Stimulated activated memory B cell treated with anti-CD40 and anti-IgM and Interleukin-4, amounts not matched to agents 10 μg/mL and 1 μg/mL and 100 μg/mL, for 72 hours (primary cell): ENCODE data around the gene TFDP3.

Experiments
- ATAC-seq: fragments of 150-1000 bp; cut with Tn5 transposase; 2 replicates; pipeline ENCODE4 v1.10.0; 2021
- H3K27ac Mint-ChIP-seq: one replicate; pipeline ENCODE4 v1.8.0; 2022; ENCODE audit warnings: mild to moderate bottlenecking, mixed read lengths
- H3K27me3 Mint-ChIP-seq: one replicate; pipeline ENCODE4 v1.8.0; 2022; ENCODE audit warnings: mixed read lengths
- H3K36me3 Mint-ChIP-seq: one replicate; pipeline ENCODE4 v1.8.0; 2022; ENCODE audit warnings: mixed read lengths
- H3K4me1 Mint-ChIP-seq: one replicate; pipeline ENCODE4 v1.8.0; 2022; ENCODE audit warnings: mixed read lengths
- H3K4me3 Mint-ChIP-seq: one replicate; pipeline ENCODE4 v1.8.0; 2022; ENCODE audit warnings: mild to moderate bottlenecking, moderate library complexity, mixed read lengths
- H3K9me3 Mint-ChIP-seq: one replicate; pipeline ENCODE4 v1.8.0; 2022; ENCODE audit warnings: mixed read lengths

TFDP3 gene, protein sequence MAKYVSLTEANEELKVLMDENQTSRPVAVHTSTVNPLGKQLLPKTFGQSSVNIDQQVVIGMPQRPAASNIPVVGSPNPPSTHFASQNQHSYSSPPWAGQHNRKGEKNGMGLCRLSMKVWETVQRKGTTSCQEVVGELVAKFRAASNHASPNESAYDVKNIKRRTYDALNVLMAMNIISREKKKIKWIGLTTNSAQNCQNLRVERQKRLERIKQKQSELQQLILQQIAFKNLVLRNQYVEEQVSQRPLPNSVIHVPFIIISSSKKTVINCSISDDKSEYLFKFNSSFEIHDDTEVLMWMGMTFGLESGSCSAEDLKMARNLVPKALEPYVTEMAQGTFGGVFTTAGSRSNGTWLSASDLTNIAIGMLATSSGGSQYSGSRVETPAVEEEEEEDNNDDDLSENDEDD

GRCh38 chrX:133218329-133218728, at the start of gene TFDP3:
Gene TFDP3 (minus strand): TSS chrX:133218354. CDS start chrX:133218259, 95 bp downstream.
- no peaks in the 10 kb centered on the region for H3K27me3 Mint-ChIP-seq
- no peaks in the 10 kb centered on the region for H3K4me1 Mint-ChIP-seq
- H3K4me3 Mint-ChIP-seq = no peak within 1 kb of the TSS
- H3K36me3 Mint-ChIP-seq = no peaks in the 10 kb centered on the region
- no peak for ATAC-seq
- H3K9me3 Mint-ChIP-seq = no peaks in the 10 kb centered on the region
- no peak within 1 kb of the TSS for H3K27ac Mint-ChIP-seq

DNA sequence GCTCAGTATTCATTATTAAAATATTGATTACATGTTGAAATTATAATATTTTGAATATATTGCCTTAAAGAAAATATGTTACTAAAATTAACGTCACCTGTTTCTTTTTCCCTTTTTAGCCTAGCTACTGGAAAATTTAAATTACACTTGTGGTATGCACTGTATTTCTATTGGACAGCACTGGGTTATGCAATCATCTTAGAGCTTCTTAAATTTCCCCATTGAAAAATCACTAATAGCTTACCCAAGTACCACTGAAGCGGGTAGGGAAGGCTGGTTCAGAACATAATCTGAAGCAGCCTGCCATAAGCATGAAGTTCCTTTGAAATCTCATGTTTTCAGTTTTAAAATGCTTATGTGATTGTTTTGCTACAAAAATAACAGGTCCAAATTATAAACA, 49.5 kb upstream of the TFDP3 start:
- no peaks in the 10 kb centered on the region for H3K36me3 Mint-ChIP-seq
- no peaks in the 10 kb centered on the region for H3K9me3 Mint-ChIP-seq
- no peaks in the 10 kb centered on the region for H3K4me1 Mint-ChIP-seq
- no peaks in the 10 kb centered on the region for H3K27me3 Mint-ChIP-seq
- no peak overlapping the region for H3K4me3 Mint-ChIP-seq
- no peak for ATAC-seq
- no peak overlapping the region for H3K27ac Mint-ChIP-seq

- no peak for ATAC-seq
- Mint-ChIP-seq H3K4me1 (no peaks in the 10 kb centered on the region), H3K27ac (no peak overlapping the region), H3K9me3 (no peaks in the 10 kb centered on the region), H3K36me3 (no peaks in the 10 kb centered on the region), H3K27me3 (no peaks in the 10 kb centered on the region), H3K4me3 (no peak overlapping the region)
These were observed 47.2 kb upstream of the TFDP3 start for GRCh38 chrX:133265331-133265730.

DNA sequence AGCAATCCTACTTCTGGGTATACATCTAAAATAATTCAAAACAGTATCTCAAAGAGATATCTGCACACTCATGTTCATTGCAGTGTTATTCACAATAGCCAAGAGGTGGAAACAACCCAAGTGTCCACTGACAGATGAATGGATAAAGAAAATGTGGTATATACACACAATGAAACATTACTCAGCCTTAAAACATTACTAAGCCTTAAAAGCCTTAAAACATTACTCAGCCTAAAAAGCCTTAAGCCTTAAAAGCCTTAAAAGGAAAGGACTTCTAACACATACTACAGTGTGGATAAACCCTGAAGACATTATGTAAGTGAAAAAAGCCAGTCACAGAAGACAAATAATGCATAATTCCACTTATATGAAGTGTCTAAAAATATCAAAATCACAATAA, 40.3 kb upstream of the TFDP3 start:
- no peak overlapping the region for H3K4me3 Mint-ChIP-seq
- H3K27me3 Mint-ChIP-seq = no peaks in the 10 kb centered on the region
- ATAC-seq = no peak
- H3K36me3 Mint-ChIP-seq = no peaks in the 10 kb centered on the region
- no peak overlapping the region for H3K27ac Mint-ChIP-seq
- no peaks in the 10 kb centered on the region for H3K4me1 Mint-ChIP-seq
- no peaks in the 10 kb centered on the region for H3K9me3 Mint-ChIP-seq

DNA sequence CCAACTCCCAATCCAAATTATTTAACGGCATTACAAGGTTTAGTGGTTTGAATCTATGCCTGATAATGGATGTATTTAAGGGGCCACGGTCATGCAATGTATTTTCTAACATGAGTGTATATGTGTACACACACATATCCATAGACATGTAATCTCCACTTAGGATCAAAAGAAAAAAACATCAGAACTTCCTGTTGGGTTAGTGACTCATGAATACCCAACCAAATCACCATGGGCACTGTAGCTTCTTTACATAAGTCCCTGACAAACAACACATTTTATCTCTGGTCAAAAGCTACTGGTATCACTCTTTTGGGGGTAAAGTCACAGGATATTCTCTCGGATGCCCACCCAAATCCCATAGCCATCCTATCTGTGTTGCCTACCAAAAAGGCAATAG, 36.5 kb upstream of the TFDP3 start:
- Mint-ChIP-seq H3K4me3 (no peak overlapping the region), H3K36me3 (no peaks in the 10 kb centered on the region), H3K9me3 (peaks cover 3% of the 10 kb centered on the region), H3K27me3 (peaks cover 9% of the 10 kb centered on the region), H3K4me1 (no peaks in the 10 kb centered on the region), H3K27ac (no peak overlapping the region)
- ATAC-seq = no peak

DNA sequence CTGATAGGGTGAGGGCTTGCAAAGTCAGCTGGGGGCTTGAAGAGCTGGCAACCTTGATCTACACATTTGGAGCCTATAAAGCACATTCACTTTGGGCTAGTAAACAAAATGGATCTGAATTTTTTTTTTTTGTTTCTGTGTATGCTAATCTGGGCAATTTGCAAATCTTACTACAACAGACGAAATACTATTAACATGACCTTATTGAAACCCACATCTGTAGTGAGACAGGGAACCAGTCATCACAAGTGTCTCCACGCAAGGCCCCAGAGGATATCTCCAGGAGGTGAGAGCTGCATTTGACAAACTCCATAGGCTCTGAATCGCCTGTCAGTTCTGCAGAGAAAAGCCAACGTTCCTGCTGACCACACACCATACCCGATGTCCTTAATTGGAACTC, 33.0 kb upstream of the TFDP3 start:
- H3K27ac Mint-ChIP-seq = no peak overlapping the region
- H3K27me3 Mint-ChIP-seq = peaks cover 9% of the 10 kb centered on the region
- no peaks in the 10 kb centered on the region for H3K36me3 Mint-ChIP-seq
- no peaks in the 10 kb centered on the region for H3K4me1 Mint-ChIP-seq
- peaks cover 5% of the 10 kb centered on the region for H3K9me3 Mint-ChIP-seq
- no peak for ATAC-seq
- H3K4me3 Mint-ChIP-seq = no peak overlapping the region

DNA sequence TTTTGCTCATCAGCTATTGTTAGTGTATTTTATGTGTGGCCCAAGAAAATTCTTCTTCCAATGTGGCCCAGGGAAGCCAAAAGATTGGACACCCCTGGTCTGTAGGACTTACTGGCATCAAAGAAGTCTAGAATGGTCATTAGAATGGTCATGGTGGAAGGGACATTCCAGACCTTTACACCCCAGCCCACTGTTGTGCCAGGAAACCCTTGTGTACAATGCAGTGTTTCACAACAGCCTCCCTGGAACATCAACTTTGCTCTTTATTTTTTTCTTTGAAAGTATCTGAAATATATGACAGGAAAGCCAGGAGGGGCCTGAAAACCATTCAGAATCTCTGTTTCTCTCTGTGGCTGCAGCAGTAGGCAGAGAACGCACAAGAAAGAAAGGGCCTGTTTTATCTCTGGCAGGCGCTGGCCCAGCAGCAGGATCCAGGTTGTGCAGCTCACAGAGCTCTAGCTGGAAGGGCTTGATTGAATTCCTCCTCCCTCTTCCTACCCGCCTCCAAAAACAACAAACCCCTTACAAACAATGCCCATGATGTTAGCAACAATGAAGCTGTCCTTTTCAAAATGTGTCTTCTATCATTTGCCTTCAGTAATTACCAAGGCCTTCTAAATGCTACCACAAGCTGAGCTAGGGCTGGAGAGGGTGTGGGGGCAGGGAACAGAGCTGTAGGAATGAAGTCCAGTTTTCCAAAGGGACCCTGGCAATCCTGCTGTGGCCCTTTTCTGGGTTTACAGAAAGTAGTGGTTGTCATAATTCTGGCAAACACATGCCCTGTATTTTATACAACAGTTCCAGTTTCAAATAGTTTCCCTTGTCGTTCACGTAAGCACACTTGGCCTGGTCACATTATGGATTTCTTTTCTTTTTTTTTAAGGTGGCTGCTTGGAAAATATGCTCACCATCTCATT, 32.3 kb upstream of the TFDP3 start:
- ATAC-seq = no peak
- Mint-ChIP-seq H3K27me3 (peaks cover 9% of the 10 kb centered on the region), H3K27ac (no peak overlapping the region), H3K4me3 (no peak overlapping the region), H3K4me1 (no peaks in the 10 kb centered on the region), H3K36me3 (no peaks in the 10 kb centered on the region), H3K9me3 (peaks cover 5% of the 10 kb centered on the region)

DNA sequence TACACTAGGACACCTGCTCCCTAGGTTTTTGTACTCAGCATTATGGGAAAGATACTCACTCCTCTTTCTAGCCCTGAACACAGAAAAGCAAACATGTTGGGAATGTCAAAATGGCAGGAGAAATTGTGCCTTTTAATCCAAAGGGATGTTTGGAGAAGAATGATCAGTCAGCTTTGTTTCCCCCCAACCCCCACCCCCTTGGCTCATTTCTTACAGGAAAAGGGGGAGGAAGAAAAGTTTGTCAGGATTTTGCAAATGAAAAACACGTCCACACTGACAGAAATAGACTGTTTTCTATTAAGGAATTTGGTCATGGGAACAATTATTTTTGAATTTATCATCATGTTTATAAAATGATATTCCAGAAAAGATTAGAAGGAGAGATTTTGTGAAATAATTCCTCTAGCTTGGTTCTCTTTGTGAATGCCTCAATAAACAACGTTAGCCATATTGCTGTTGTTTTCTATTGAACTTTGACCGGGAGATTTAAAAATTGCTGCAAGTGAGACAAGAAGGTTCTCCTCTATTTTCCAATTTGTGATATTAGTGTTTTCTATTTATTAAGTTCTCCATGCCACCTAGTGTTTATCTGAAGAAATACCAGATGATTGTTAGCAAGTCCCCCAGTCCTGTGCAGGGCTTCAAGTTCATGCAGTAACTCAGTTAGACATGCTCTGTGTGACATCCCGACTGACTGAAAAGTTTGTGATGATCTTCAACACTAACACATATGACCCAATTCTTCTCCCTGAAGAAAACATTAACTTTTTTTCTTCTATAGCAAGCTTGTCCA, 31.3 kb upstream of the TFDP3 start:
- Mint-ChIP-seq H3K27ac (no peak overlapping the region), H3K4me3 (no peak overlapping the region), H3K36me3 (no peaks in the 10 kb centered on the region), H3K4me1 (no peaks in the 10 kb centered on the region), H3K27me3 (peaks cover 9% of the 10 kb centered on the region), H3K9me3 (peaks cover 5% of the 10 kb centered on the region)
- no peak for ATAC-seq

DNA sequence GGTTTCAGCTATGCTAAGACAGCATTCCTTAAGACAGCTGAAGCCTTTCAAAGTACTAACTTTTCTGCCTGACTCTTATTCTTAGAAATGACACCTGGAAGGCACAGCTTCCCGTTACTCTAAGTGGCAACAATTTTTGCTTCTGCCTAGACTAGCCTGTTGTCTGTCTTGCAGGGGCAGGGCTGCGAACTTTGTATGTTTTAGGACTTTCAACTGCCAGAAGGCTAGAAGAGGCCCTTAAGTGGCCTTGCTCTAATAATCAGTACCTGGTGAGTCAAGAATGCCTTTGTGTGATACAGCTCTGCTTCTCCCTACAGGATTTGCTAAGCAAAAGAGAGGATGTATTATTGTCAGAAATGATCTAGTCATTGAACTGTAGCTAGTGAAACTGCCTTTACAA, 30.0 kb upstream of the TFDP3 start:
- Mint-ChIP-seq H3K4me1 (no peaks in the 10 kb centered on the region), H3K4me3 (no peak overlapping the region), H3K27me3 (peaks cover 9% of the 10 kb centered on the region), H3K27ac (no peak overlapping the region), H3K36me3 (no peaks in the 10 kb centered on the region), H3K9me3 (peaks cover 5% of the 10 kb centered on the region)
- no peak for ATAC-seq

GRCh38 chrX:133246921-133247320, 28.8 kb upstream of the TFDP3 start:
- no peak overlapping the region for H3K4me3 Mint-ChIP-seq
- H3K4me1 Mint-ChIP-seq = no peaks in the 10 kb centered on the region
- peaks cover 3% of the 10 kb centered on the region for H3K27me3 Mint-ChIP-seq
- H3K36me3 Mint-ChIP-seq = no peaks in the 10 kb centered on the region
- no peak overlapping the region for H3K27ac Mint-ChIP-seq
- no peak for ATAC-seq
- peaks cover 3% of the 10 kb centered on the region for H3K9me3 Mint-ChIP-seq

DNA sequence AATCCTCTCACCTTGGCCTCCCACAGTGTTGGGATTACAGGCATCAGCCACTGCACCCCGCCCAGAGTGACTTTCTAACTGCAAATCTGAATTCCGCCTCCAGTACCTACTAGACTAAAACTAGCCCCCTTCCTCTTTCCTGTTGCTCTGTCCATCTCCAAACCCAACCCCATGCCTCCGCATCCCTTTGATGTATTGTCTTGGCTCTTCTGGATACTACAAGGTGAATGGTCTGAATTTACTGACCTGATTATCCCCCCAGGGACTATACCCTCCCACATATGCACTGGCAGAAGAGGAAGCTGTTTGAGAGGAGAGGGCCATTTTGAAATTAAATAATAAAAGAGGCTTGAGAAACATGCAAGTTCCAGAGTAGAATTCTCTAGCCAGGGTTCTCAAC, 17.7 kb upstream of the TFDP3 start:
- no peaks in the 10 kb centered on the region for H3K9me3 Mint-ChIP-seq
- ATAC-seq = no peak
- no peaks in the 10 kb centered on the region for H3K4me1 Mint-ChIP-seq
- no peak overlapping the region for H3K4me3 Mint-ChIP-seq
- H3K27ac Mint-ChIP-seq = no peak overlapping the region
- no peaks in the 10 kb centered on the region for H3K36me3 Mint-ChIP-seq
- no peaks in the 10 kb centered on the region for H3K27me3 Mint-ChIP-seq

DNA sequence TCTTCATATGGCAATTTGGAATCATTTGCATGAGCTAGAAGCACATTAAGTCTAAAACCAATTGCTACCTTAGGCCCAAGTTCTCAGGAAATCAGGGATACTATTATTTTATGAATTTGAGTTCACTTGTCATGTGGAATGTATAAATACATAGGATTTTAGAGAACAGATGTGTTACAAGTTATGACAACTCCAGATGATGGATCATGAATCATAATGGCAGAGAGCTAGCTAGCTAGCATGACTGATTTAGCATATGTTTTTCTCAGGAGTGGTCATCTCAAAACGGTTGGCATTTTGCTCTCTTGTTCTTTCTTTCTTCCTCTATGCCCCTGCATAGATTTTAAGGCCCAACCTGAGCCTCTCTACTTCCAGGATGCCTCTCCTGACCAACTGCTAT, 14.2 kb upstream of the TFDP3 start:
- no peaks in the 10 kb centered on the region for H3K36me3 Mint-ChIP-seq
- ATAC-seq = no peak

DNA sequence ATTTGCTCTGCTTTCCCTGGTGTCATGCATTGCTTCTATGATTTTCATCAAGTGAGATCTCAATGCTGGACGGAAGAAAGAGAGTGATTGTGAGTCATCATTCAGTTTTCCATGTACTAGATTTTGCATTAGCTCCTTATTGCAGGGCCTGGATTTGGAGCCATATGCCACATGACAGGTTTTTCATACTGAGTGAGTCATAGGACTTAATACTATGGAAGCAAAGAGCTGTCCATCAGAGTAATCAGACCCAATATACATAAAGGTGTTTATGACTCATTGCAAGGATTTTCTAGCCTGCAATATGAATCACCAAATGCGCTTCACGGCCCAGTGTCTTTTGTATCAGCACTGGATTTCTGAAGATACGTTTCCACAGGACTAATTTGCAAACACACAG, 11.2 kb upstream of the TFDP3 start:
- no peaks in the 10 kb centered on the region for H3K9me3 Mint-ChIP-seq
- no peak for ATAC-seq
- H3K36me3 Mint-ChIP-seq = no peaks in the 10 kb centered on the region
- H3K4me1 Mint-ChIP-seq = no peaks in the 10 kb centered on the region
- H3K27me3 Mint-ChIP-seq = no peaks in the 10 kb centered on the region
- no peak overlapping the region for H3K27ac Mint-ChIP-seq
- H3K4me3 Mint-ChIP-seq = no peak overlapping the region

More for the DNA sequence above, 14.2 kb upstream of the TFDP3 start:
- Mint-ChIP-seq H3K27ac (no peak overlapping the region), H3K4me1 (no peaks in the 10 kb centered on the region), H3K4me3 (no peak overlapping the region), H3K27me3 (no peaks in the 10 kb centered on the region), H3K9me3 (no peaks in the 10 kb centered on the region)

GRCh38 chrX:133215747-133216146, 2.4 kb downstream of the TFDP3 start:
- H3K27me3 Mint-ChIP-seq = no peaks in the 10 kb centered on the region
- H3K4me1 Mint-ChIP-seq = no peaks in the 10 kb centered on the region
- H3K27ac Mint-ChIP-seq = no peak overlapping the region
- no peak overlapping the region for H3K4me3 Mint-ChIP-seq
- ATAC-seq = no peak
- no peaks in the 10 kb centered on the region for H3K9me3 Mint-ChIP-seq
- no peaks in the 10 kb centered on the region for H3K36me3 Mint-ChIP-seq

DNA sequence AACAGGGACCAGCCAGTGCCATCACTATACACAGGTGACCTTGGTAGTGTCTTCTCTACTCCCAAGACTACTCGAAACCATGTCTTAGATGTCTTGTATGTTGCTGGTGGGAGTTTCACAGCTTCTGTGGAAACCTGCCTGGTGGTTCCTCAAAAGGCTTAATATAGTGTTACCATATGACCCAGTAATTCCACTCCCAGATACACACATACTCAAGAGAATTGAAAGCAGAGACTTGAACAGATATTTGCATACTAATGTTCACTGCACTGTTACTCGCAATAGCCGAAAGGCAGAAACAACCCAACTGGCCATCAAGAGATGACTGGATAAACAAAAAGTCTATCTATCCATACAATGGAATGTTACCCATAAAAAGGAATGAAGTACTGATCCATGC, 3.1 kb downstream of the TFDP3 start:
- H3K4me3 Mint-ChIP-seq = no peak overlapping the region
- H3K4me1 Mint-ChIP-seq = no peaks in the 10 kb centered on the region
- no peak overlapping the region for H3K27ac Mint-ChIP-seq
- ATAC-seq = no peak
- no peaks in the 10 kb centered on the region for H3K9me3 Mint-ChIP-seq
- no peaks in the 10 kb centered on the region for H3K27me3 Mint-ChIP-seq
- no peaks in the 10 kb centered on the region for H3K36me3 Mint-ChIP-seq
